Activated CD4-positive, alpha-beta memory T cell treated with anti-CD3 and anti-CD28 coated beads for 36 hours (primary cell): ENCODE data around the gene AZIN2. TPM values are rescaled to one million over a fixed set of nuclear protein-coding genes. Genes with fewer than 3 reads are reported as not detected.
"Not testable (repeated sequence)": the region's sequence is repeated elsewhere in the genome, so short reads cannot be mapped to it uniquely, and the experiment has no call there.

Experiments
- CTCF ChIA-PET: fragments of 350-600 bp; sonication (Branson Sonifier 250); formaldehyde crosslinking; loops from one replicate; lab custom pipeline; 2021; ENCODE audit warnings: antibody characterized with exemption, inconsistent platforms; lab: Charles Lee
- POLR2A ChIA-PET: fragments of 350-600 bp; sonication (Branson Sonifier 250); formaldehyde crosslinking; loops from one replicate; lab custom pipeline; 2021; ENCODE audit warnings: antibody characterized with exemption; lab: Charles Lee
- DNase-seq: peaks from one replicate; pipeline ENCODE4 v3.0.0-alpha.2; 2020
- H3K27ac Mint-ChIP-seq: one replicate; pipeline ENCODE4 v1.8.0; 2021; ENCODE audit warnings: mixed read lengths
- H3K27me3 Mint-ChIP-seq: one replicate; pipeline ENCODE4 v1.8.0; 2021; ENCODE audit warnings: mixed read lengths
- H3K36me3 Mint-ChIP-seq: one replicate; pipeline ENCODE4 v1.8.0; 2021; ENCODE audit warnings: mixed read lengths
- H3K4me1 Mint-ChIP-seq: one replicate; pipeline ENCODE4 v1.8.0; 2021; ENCODE audit warnings: low read depth, mixed read lengths
- H3K4me3 Mint-ChIP-seq: one replicate; pipeline ENCODE4 v1.8.0; 2021; ENCODE audit warnings: mild to moderate bottlenecking, mixed read lengths
- H3K9me3 Mint-ChIP-seq: one replicate; pipeline ENCODE4 v1.8.0; 2021; ENCODE audit warnings: mixed read lengths
- intact Hi-C: fragments of 100-400 bp; cut with micrococcal nuclease; formaldehyde crosslinking; loops from one replicate; pipeline ENCODE4 v1.15.1; 2023
- total RNA-seq, 2 experiments: library from RNA; stranded (reverse); gene quantifications; one replicate each; pipeline ENCODE4 v1.2.3, GENCODE V29; 2021

AZIN2 gene
- total RNA-seq, 2 experiments from 2014 or later, result 2.5 to 2.9 TPM

DNA sequence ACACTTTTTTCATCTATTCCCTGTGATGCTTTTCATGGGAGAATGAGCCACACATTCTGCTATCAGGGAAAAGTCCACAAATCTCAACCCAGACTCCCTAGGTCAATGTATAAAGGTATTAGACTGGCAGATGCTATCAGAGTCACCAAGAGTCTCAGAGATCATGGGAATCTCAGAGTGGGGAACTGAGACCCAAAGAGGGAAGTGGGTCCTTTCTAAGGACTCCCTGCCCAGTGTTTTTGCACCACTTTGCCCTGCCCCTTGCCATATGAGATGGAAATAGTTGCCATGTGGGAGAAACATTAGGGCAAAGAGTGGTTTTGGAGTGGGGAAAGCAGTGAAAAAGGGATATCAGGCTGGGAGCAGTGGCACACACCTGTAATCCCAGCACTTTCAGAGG, 19.1 kb upstream of the AZIN2 start:
- Mint-ChIP-seq H3K9me3 (peaks cover 54% of the 10 kb centered on the region), H3K4me1 (no peaks in the 10 kb centered on the region), H3K27ac (no peak overlapping the region), H3K4me3 (no peak overlapping the region), H3K36me3 (peaks cover 21% of the 10 kb centered on the region), H3K27me3 (peaks cover 3% of the 10 kb centered on the region)
- intact Hi-C loops, result no loop called here
- no peak for DNase-seq
- ChIA-PET CTCF (interaction anchor here (1.7 kb wide), 1 partner anchor 128 kb away, joined by 6 read pairs; no protein-coding TSS in a partner anchor), POLR2A (no interaction called here)

DNA sequence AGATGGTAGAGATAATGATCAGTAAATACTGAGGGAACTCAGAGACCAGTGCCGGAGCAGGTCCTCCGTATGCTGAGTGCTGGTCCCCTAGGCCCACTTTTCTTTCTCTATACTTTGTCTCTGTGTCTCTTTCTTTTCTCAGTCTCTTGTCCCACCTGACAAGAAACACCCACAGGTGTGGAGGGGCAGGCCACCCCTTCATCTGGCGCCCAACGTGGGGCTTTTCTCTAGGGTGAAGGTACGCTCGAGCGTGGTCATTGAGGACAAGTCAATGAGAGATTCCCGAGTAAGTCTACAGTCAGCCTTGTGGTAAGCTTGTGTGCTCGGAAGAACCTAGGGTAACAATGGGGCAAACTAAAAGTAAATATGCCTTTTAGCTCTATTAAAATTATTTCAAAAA, 16.7 kb upstream of the AZIN2 start:
- POLR2A ChIA-PET, DNase-seq, CTCF ChIA-PET: not testable (repeated sequence)

DNA sequence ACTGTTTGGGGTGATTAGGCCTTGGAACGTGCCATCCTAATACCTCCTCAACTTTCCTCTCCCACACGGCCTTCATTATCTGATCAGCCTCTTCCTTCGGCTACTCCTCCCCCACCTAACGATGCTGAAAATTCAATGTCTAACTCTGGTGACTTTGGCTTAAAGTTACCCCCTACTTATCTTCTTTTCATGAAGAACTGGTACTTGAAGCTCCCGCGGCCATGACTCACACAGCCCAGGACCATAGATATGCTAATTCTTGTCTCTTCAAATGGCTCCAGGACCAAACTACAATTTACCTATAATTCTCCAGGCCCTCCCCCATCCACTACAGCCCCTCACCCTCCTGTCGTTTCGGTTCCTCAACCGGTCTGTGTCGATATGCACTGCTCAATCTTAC, 15.7 kb upstream of the AZIN2 start:
- ChIA-PET POLR2A (no interaction called here), CTCF (interaction anchor here (0.9 kb wide), 1 partner anchor 10 kb away, joined by 5 read pairs; no protein-coding TSS in a partner anchor)
- DNase-seq, result no peak
- H3K27ac Mint-ChIP-seq, result no peak overlapping the region
- peaks cover 61% of the 10 kb centered on the region for H3K9me3 Mint-ChIP-seq
- peaks cover 6% of the 10 kb centered on the region for H3K27me3 Mint-ChIP-seq
- H3K4me3 Mint-ChIP-seq, result no peak overlapping the region
- intact Hi-C loops, result no loop called here
- peaks cover 22% of the 10 kb centered on the region for H3K36me3 Mint-ChIP-seq
- H3K4me1 Mint-ChIP-seq, result no peaks in the 10 kb centered on the region

More for the DNA sequence above, 16.7 kb upstream of the AZIN2 start:
- Mint-ChIP-seq H3K9me3 (peaks cover 61% of the 10 kb centered on the region), H3K36me3 (peaks cover 22% of the 10 kb centered on the region)
- H3K27ac Mint-ChIP-seq, intact Hi-C loops, H3K4me3 Mint-ChIP-seq, H3K4me1 Mint-ChIP-seq, H3K27me3 Mint-ChIP-seq: not testable (repeated sequence)

DNA sequence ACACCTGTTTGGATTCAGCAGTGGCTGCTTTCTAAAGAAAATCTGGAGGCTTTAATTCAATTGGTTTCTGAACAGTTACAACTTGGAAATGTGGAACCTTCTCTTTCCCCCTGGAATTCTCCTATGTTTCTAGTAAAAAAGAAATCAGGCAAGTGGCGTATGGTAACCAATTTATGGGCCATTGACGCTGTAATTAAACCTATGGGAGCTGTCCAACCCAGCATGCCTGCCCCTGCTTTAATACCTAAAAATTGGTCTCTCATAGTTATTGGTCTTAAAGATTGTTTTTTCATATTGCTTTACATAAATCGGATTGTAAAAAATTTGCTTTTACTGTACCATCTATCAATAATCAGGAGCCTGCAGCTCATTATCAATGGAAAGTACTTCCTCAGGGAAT, 14.5 kb upstream of the AZIN2 start:
- POLR2A ChIA-PET, CTCF ChIA-PET, H3K4me1 Mint-ChIP-seq, H3K27ac Mint-ChIP-seq, DNase-seq, intact Hi-C loops, H3K4me3 Mint-ChIP-seq, H3K27me3 Mint-ChIP-seq: not testable (repeated sequence)
- Mint-ChIP-seq H3K9me3 (peaks cover 56% of the 10 kb centered on the region), H3K36me3 (peaks cover 22% of the 10 kb centered on the region)

DNA sequence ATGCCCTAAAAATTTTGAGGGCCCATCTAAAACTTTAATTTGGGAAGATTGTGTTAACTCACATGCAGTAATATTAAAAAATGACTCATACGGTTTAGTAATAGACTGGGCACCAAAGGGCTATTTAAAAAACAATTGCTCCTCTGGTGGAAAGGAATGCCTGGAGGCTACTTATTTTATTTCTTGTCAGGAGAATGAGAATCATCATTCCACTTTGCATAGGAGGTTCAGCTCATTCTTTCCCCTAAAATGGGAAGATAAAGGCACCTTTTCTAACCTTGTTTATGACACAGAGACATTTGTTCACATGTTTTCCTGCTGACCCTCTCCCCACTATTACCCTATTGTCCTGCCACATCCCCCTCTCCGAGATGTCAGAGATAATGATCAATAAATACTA, 12.8 kb upstream of the AZIN2 start:
- POLR2A ChIA-PET, H3K27me3 Mint-ChIP-seq, intact Hi-C loops, H3K4me3 Mint-ChIP-seq, DNase-seq, H3K27ac Mint-ChIP-seq, H3K4me1 Mint-ChIP-seq, CTCF ChIA-PET: not testable (repeated sequence)
- Mint-ChIP-seq H3K9me3 (peaks cover 42% of the 10 kb centered on the region), H3K36me3 (peaks cover 19% of the 10 kb centered on the region)

DNA sequence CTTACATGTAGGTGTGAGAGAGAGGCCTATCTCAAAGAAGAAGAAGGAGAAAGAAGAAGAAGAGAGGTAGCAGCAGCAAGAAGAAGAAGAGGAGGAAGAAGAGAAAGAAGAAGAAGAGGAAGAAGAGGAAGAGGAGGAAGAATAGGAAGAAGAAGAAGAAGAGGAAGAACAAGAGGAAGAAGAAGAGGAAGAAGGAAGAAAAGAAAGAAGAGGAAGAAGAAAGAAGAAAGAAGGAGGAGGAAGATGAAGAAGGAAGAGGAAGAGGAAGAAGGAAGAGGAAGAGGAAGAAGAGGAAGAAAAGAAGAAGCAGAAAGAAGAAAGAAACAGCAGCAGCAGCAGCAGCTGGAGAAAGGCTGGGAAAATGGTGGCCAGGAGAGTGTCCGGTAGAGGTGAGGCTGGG, 10.3 kb upstream of the AZIN2 start:
- CTCF ChIA-PET, result no interaction called here
- POLR2A ChIA-PET, result no interaction called here

DNA sequence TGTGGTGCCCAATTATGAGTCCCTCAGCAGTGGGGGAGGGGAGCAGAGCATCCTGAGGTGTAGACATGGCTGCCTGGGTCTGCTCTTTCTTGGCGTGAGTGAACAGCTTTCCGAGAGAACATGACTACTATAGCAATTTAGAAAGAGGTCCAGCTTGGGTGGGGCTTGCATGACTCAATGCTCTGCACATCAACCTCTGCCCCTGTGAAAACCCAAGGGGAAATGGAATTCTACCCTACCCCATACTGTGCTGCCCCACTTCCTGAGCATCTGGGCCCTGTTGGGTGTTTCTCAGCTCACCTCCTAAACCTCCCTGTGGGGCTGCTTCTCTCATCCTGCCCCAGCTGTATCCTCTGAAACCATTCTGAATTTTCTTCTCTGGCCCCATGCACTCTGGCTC, 8.2 kb upstream of the AZIN2 start:
- CTCF ChIA-PET, result interaction anchor here (1.2 to 1.4 kb wide), 2 partner anchors 141 to 201 kb away, joined by 3 read pairs; no protein-coding TSS in a partner anchor
- POLR2A ChIA-PET, result no interaction called here
- H3K4me1 Mint-ChIP-seq, result no peaks in the 10 kb centered on the region
- no peak overlapping the region for H3K27ac Mint-ChIP-seq
- intact Hi-C loops, result no loop called here
- peaks cover 4% of the 10 kb centered on the region for H3K27me3 Mint-ChIP-seq
- no peaks in the 10 kb centered on the region for H3K9me3 Mint-ChIP-seq
- DNase-seq, result no peak
- no peaks in the 10 kb centered on the region for H3K36me3 Mint-ChIP-seq
- H3K4me3 Mint-ChIP-seq, result no peak overlapping the region

More for the DNA sequence above, 10.3 kb upstream of the AZIN2 start:
- no peak for DNase-seq
- H3K27ac Mint-ChIP-seq, result no peak overlapping the region
- no peaks in the 10 kb centered on the region for H3K4me1 Mint-ChIP-seq
- peaks cover 18% of the 10 kb centered on the region for H3K9me3 Mint-ChIP-seq
- intact Hi-C loops, result no loop called here
- H3K27me3 Mint-ChIP-seq, result peaks cover 6% of the 10 kb centered on the region
- H3K36me3 Mint-ChIP-seq, result peaks cover 4% of the 10 kb centered on the region
- no peak overlapping the region for H3K4me3 Mint-ChIP-seq

DNA sequence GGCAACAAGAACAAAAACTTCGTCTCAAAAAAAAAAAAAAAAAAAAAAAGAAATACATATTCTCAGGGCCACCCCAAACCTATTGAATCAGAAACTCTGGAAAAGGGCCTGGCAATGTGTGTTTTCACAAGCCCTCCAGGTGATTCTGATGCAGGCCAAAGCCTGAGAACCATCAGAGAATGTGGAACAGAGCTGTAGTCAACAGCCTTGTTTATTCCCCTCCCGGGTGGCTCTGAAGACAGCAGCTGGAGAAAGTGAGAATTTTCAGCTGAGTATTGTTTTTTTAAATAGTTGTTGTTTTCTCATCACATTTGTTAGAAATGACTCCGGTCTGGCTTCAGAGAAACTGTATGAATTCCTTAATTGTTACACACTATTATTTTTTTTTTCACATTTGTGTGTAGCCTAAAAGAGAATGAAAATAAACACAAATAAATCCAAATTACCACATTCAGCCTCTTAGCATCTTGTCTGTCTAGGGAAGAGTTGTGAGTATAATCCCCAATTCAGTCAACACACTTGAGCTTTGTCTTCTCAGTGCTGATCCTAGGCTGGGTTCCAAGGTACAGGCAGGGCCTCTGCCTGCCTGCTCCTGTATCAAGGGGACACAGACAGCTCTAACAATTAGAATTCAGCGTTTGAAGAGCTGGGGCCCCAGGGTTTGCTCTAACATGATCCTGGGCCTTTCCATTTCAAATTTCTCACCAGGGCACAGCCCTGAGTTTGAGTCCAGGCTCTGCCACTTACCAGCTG, 6.6 kb upstream of the AZIN2 start:
- POLR2A ChIA-PET, result no interaction called here
- Mint-ChIP-seq H3K36me3 (no peaks in the 10 kb centered on the region), H3K27ac (no peak overlapping the region), H3K4me3 (no peak overlapping the region), H3K9me3 (no peaks in the 10 kb centered on the region), H3K27me3 (no peaks in the 10 kb centered on the region), H3K4me1 (no peaks in the 10 kb centered on the region)
- CTCF ChIA-PET, result interaction anchor here (0.7 to 1.4 kb wide), 3 partner anchors 129 to 203 kb away, joined by 3 to 4 read pairs (median 3); no protein-coding TSS in a partner anchor
- intact Hi-C loops, result no loop called here
- DNase-seq, result no peak

DNA sequence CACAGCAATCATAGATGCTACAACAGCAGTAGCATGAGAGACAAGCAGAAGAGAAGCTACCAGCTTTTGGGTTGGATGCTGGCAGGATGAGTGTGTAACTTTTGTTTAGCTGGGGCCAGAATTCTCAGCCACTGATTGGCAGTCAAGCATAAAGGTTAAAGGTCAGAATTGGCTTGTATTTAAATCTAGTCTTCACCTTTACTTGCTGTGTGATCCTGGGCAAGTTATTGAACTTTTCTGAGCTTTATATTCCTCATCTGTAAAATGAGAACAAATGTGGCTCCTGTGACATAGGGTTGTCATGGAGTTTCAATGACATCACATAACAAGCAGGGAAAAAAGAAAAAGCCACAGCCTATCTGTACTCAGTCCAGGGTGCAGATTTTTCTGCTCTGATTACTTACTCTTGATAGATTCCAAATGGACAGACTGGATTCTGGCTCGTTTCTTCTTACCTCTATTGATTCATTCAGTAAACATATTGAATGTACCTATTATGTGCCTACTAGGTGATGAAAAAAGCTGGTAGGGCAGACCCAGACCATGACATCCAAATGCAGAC, 2.8 kb upstream of the AZIN2 start:
- no peak for DNase-seq
- CTCF ChIA-PET, result interaction anchor here (0.7 to 1.2 kb wide), 3 partner anchors 17 to 677 kb away, joined by 3 to 4 read pairs (median 3); no protein-coding TSS in a partner anchor
- no peak overlapping the region for H3K27ac Mint-ChIP-seq
- H3K4me1 Mint-ChIP-seq, result peaks cover 6% of the 10 kb centered on the region
- no peak overlapping the region for H3K4me3 Mint-ChIP-seq
- no peaks in the 10 kb centered on the region for H3K9me3 Mint-ChIP-seq
- intact Hi-C loops, result no loop called here
- H3K36me3 Mint-ChIP-seq, result no peaks in the 10 kb centered on the region
- POLR2A ChIA-PET, result no interaction called here
- no peaks in the 10 kb centered on the region for H3K27me3 Mint-ChIP-seq

DNA sequence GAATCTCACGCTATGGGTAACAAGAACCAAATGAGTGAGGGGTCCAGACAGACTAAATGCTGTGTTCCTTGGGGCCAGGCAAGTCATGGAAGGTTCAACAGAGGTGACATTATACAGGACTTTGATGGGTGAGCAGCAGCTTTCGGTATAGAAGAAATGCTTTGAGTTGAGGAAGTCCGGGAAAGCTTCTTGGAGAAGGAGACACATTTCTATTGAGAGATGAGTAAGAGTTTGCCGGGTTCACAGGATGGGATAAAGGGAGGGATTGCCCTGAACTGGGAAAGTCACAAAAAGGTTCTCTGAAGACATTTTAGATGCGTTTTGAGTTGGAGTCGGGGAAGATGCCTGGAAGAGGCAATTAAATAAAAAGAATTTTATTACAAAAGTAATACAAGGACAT, 580 bp upstream of the AZIN2 start:
- DNase-seq, result no peak
- CTCF ChIA-PET, result interaction anchor here (0.9 to 1.4 kb wide), 6 partner anchors 14 to 201 kb away, joined by 3 to 4 read pairs (median 4); no protein-coding TSS in a partner anchor
- H3K27me3 Mint-ChIP-seq, result no peaks in the 10 kb centered on the region
- no peaks in the 10 kb centered on the region for H3K36me3 Mint-ChIP-seq
- POLR2A ChIA-PET, result interaction anchor here (0.8 to 1.5 kb wide), 3 partner anchors 9 to 145 kb away, joined by 4 to 6 read pairs (median 5); no protein-coding TSS in a partner anchor
- H3K27ac Mint-ChIP-seq, result no peak overlapping the region
- intact Hi-C loops, result loop anchor here (2.0 to 10.0 kb wide), 3 partner anchors 43 to 204 kb away; partner anchors contain the start of gene AK2
- peaks cover 6% of the 10 kb centered on the region for H3K4me1 Mint-ChIP-seq
- H3K4me3 Mint-ChIP-seq, result peak overlapping the region; percentile 62
- H3K9me3 Mint-ChIP-seq, result no peaks in the 10 kb centered on the region

DNA sequence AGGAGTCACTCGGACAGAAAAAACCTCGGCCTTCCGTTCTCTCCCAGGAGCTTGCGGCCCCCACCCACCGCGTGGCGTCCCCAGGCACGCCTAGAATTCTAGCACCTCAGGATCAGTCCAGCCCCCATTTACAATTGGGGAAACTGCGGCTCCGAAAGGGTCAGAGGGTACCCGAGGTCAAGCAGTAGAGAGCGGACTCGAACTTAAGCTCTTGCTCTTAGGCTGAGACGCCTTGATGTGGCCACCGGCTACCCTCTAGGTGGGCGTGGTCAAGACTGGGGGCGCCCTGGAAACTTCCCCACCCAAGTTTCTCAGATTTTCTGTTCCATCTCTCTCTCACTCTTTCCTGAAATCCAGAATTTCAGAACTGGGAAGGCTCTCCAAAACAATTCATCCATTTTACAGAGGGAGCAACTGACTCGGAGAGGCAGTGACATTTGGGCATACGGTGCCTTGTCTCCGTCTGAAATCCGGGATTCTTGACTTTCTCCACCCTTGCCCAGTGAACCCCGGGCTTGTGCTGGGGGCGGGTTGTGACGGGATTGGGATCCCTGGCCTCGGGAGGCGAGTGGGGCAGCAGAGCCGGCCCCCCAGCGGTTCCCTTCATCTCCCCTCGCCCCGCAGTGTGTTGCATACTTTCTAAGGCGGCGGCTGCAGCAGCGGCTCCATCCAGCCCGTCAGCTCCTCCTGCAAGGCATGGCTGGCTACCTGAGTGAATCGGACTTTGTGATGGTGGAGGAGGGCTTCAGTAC, 777 bp downstream of the AZIN2 start:
- Mint-ChIP-seq H3K4me1 (peaks cover 6% of the 10 kb centered on the region), H3K27ac (no peak overlapping the region), H3K9me3 (no peaks in the 10 kb centered on the region), H3K36me3 (no peaks in the 10 kb centered on the region), H3K4me3 (peak overlapping the region; percentile 62), H3K27me3 (no peaks in the 10 kb centered on the region)
- ChIA-PET CTCF (interaction anchor here (3.3 to 5.6 kb wide), 2 partner anchors 13 to 205 kb away, joined by 12 to 41 read pairs; no protein-coding TSS in a partner anchor), POLR2A (no interaction called here)
- no peak for DNase-seq
- intact Hi-C loops, result loop anchor here (1.0 to 10.0 kb wide), 4 partner anchors 44 to 205 kb away; partner anchors contain the start of gene AK2
